HepG2 (cell line): Measurements from ENCODE around the gene PEPD. TPM values are rescaled to one million over a fixed set of nuclear protein-coding genes. Genes with fewer than 3 reads are reported as not detected.

Experiments
- HNRNPL ChIP-seq: fragments of 200-400 bp; formaldehyde crosslinking; IDR thresholded peaks from 2 replicates; pipeline ENCODE4 v1.6.1; 2017; ENCODE audit warnings: mild to moderate bottlenecking, low read depth, low read length
- MIER3 ChIP-seq: IDR thresholded peaks from 2 replicates; pipeline ENCODE4 v1.6.1; 2016; ENCODE audit warnings: missing compliant biosample characterization, borderline replicate concordance
- NFIB ChIP-seq: sonication (generic); formaldehyde crosslinking; IDR thresholded peaks from 2 replicates; pipeline ENCODE4 v1.9.0; 2021; ENCODE audit warnings: missing genetic modification reagents, mild to moderate bottlenecking, borderline replicate concordance
- PHB2 ChIP-seq: fragments of 450-650 bp; IDR thresholded peaks from 2 replicates; pipeline ENCODE4 v1.6.1; 2018; ENCODE audit not compliant: partially characterized antibody
- SP5 ChIP-seq: IDR thresholded peaks from 2 replicates; pipeline ENCODE4 v1.6.1; 2016; ENCODE audit warnings: low read depth, borderline replicate concordance
- THYN1 ChIP-seq: sonication (generic); formaldehyde crosslinking; IDR thresholded peaks from 2 replicates; pipeline ENCODE4 v1.8.1; 2023; ENCODE audit warnings: low read depth, mild to moderate bottlenecking, moderate library complexity, missing genetic modification reagents, borderline replicate concordance
- TP53 ChIP-seq: sonication (generic); formaldehyde crosslinking; conservative IDR thresholded peaks from 2 replicates; pipeline ENCODE4 v1.4.0; 2020; ENCODE audit warnings: missing genetic modification reagents
- WIZ ChIP-seq: sonication (generic); formaldehyde crosslinking; IDR thresholded peaks from 2 replicates; pipeline ENCODE4 v1.5.1; 2020; ENCODE audit warnings: mild to moderate bottlenecking, missing genetic modification reagents
- ZKSCAN1 ChIP-seq: fragments of 150-350 bp; IDR thresholded peaks from 2 replicates; pipeline ENCODE4 v1.6.1; 2014; ENCODE audit warnings: low read length
- ZMYM2 ChIP-seq: sonication (generic); formaldehyde crosslinking; IDR thresholded peaks from 2 replicates; pipeline ENCODE4 v1.8.0; 2022; ENCODE audit warnings: mild to moderate bottlenecking, missing genetic modification reagents
- ZNF501 ChIP-seq: sonication (generic); formaldehyde crosslinking; IDR thresholded peaks from 2 replicates; pipeline ENCODE4 v1.5.1; 2020; ENCODE audit warnings: mild to moderate bottlenecking, moderate library complexity, missing genetic modification reagents
- ZNF564 ChIP-seq: sonication (generic); formaldehyde crosslinking; IDR thresholded peaks from 2 replicates; pipeline ENCODE4 v1.8.1; 2023; ENCODE audit warnings: mild to moderate bottlenecking, missing genetic modification reagents
- ZNF567 ChIP-seq: sonication (generic); formaldehyde crosslinking; IDR thresholded peaks from 2 replicates; pipeline ENCODE4 v1.8.1; 2023; ENCODE audit warnings: mild to moderate bottlenecking, missing genetic modification reagents, borderline replicate concordance
- ZNF816 ChIP-seq: sonication (generic); formaldehyde crosslinking; IDR thresholded peaks from 2 replicates; pipeline ENCODE4 v1.8.0; 2022; ENCODE audit warnings: missing genetic modification reagents, mild to moderate bottlenecking, borderline replicate concordance
- ZSCAN22 ChIP-seq: sonication (generic); formaldehyde crosslinking; IDR thresholded peaks from 2 replicates; pipeline ENCODE4 v1.4.0; 2020; ENCODE audit warnings: mild to moderate bottlenecking, missing genetic modification reagents
- ZZZ3 ChIP-seq: sonication (generic); formaldehyde crosslinking; IDR thresholded peaks from 2 replicates; pipeline ENCODE4 v1.4.0; 2020; ENCODE audit warnings: missing genetic modification reagents, mild to moderate bottlenecking, borderline replicate concordance
- polyA plus RNA-seq, 8 experiments: library from polyadenylated mRNA; depleted of rRNA in 3 of 8; stranded (reverse) in 7 of 8; unstranded in 1 of 8; fragments of >200 nt; fragmentation: Illumina TruSeq in 4 of 8; extraction: Trizol in 4 of 8; gene quantifications; 2 replicates each; pipeline versions ENCODE4 v1.2.1 to v1.2.3, GENCODE V29; 2011 to 2016; ENCODE audit warnings: low read depth in 4 of 8, missing spikeins in 1 of 8, mixed read lengths in 1 of 8; ENCODE audit not compliant: insufficient read depth in 1 of 8
- total RNA-seq, 5 experiments: library from RNA; depleted of rRNA; stranded (reverse); fragments of >200 nt; fragmentation: Illumina TruSeq; extraction: Trizol; gene quantifications; 2 replicates each; pipeline ENCODE4 v1.2.3, GENCODE V29; 2016; ENCODE audit warnings: low read depth in 1 of 5
- TF ChIP-seq, protein P1 (sequence below): sonication (generic); formaldehyde crosslinking; IDR thresholded peaks from 2 replicates; pipeline ENCODE4 v1.4.0; 2020; ENCODE audit warnings: missing genetic modification reagents
- TF ChIP-seq, protein P2 (sequence below): sonication (generic); formaldehyde crosslinking; IDR thresholded peaks from 2 replicates; pipeline ENCODE4 v1.5.0; 2020; ENCODE audit warnings: missing genetic modification reagents, mild to moderate bottlenecking, borderline replicate concordance
- TF ChIP-seq, protein P3 (sequence below): sonication (generic); formaldehyde crosslinking; IDR thresholded peaks from 2 replicates; pipeline ENCODE4 v1.5.0; 2020; ENCODE audit warnings: missing genetic modification reagents
- TF ChIP-seq, protein P4 (sequence below): IDR thresholded peaks from 2 replicates; pipeline ENCODE4 v1.6.1; 2016; ENCODE audit warnings: control low read depth
- TF ChIP-seq, protein P5 (sequence below): sonication (generic); formaldehyde crosslinking; IDR thresholded peaks from 2 replicates; pipeline ENCODE4 v1.4.0; 2020; ENCODE audit warnings: mild to moderate bottlenecking, missing genetic modification reagents

PEPD gene
- total and polyA plus RNA-seq, 2 of the 13 experiments (the other 11 are each of a cell fraction or from before 2014, with no cell fraction given), result 60.7 to 75.1 TPM

DNA sequence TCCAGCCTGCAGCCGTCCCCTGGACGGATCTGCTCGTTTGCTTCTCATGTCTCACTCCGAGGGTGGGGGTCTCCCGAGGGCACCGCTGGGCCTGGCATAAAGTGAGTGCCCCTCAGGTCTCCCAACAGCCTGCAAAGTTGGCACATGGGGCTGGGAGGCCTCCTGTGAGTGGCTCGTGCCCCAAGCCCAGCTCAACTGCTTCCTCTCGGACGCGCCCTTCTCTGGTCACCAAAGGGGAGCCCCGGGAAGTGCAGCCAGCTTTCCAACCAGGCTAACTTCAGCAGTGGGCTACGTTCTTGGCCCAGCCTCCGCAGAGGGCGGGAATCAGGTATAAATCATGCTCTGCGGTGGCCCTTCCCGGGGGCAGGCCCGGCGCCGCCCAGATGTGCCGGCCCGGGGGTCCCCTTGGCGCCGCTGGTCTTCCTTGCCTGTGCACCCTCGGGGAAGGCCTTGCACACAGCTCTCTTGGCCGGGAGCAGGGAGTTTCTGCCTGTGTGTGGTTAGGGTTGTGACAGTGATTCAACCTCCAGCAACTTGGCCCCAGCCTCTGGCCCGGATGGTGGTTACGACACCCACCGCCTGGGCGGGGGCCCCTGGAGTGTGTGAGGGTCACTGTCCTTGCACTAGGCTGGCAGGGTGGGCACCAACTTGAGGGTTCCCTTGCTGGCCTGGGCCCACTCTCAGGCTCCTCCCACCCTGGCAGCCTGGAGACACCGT is 127.4 kb downstream of the PEPD start (continued):
- TF ChIP-seq ZNF816 (CRISPR knock-in tag) (no peak), THYN1 (CRISPR knock-in tag) (no peak), TP53 (no peak), NFIB (no peak), PHB2 (no peak), ZNF567 (no peak), ZSCAN22 (CRISPR knock-in tag) (no peak), ZKSCAN1 (no peak), ZMYM2 (CRISPR knock-in tag) (no peak), HNRNPL (peak; percentile 91), ZZZ3 (CRISPR knock-in tag) (no peak), SP5 (peak; percentile 35; the same call in 1 of the 2 replicates), ZNF501 (no peak), WIZ (CRISPR knock-in tag) (peak; percentile 8; the same call in 1 of the 2 replicates), ZNF564 (CRISPR knock-in tag) (no peak), MIER3 (0 out of 2 replicates have a peak, but pooled peaks have one; percentile 32)
- TF ChIP-seq, protein P1, sequence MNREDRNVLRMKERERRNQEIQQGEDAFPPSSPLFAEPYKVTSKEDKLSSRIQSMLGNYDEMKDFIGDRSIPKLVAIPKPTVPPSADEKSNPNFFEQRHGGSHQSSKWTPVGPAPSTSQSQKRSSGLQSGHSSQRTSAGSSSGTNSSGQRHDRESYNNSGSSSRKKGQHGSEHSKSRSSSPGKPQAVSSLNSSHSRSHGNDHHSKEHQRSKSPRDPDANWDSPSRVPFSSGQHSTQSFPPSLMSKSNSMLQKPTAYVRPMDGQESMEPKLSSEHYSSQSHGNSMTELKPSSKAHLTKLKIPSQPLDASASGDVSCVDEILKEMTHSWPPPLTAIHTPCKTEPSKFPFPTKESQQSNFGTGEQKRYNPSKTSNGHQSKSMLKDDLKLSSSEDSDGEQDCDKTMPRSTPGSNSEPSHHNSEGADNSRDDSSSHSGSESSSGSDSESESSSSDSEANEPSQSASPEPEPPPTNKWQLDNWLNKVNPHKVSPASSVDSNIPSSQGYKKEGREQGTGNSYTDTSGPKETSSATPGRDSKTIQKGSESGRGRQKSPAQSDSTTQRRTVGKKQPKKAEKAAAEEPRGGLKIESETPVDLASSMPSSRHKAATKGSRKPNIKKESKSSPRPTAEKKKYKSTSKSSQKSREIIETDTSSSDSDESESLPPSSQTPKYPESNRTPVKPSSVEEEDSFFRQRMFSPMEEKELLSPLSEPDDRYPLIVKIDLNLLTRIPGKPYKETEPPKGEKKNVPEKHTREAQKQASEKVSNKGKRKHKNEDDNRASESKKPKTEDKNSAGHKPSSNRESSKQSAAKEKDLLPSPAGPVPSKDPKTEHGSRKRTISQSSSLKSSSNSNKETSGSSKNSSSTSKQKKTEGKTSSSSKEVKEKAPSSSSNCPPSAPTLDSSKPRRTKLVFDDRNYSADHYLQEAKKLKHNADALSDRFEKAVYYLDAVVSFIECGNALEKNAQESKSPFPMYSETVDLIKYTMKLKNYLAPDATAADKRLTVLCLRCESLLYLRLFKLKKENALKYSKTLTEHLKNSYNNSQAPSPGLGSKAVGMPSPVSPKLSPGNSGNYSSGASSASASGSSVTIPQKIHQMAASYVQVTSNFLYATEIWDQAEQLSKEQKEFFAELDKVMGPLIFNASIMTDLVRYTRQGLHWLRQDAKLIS (CRISPR knock-in tag), result no peak
- TF ChIP-seq, protein P2, sequence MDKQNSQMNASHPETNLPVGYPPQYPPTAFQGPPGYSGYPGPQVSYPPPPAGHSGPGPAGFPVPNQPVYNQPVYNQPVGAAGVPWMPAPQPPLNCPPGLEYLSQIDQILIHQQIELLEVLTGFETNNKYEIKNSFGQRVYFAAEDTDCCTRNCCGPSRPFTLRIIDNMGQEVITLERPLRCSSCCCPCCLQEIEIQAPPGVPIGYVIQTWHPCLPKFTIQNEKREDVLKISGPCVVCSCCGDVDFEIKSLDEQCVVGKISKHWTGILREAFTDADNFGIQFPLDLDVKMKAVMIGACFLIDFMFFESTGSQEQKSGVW (CRISPR knock-in tag), result no peak
- TF ChIP-seq, protein P3, sequence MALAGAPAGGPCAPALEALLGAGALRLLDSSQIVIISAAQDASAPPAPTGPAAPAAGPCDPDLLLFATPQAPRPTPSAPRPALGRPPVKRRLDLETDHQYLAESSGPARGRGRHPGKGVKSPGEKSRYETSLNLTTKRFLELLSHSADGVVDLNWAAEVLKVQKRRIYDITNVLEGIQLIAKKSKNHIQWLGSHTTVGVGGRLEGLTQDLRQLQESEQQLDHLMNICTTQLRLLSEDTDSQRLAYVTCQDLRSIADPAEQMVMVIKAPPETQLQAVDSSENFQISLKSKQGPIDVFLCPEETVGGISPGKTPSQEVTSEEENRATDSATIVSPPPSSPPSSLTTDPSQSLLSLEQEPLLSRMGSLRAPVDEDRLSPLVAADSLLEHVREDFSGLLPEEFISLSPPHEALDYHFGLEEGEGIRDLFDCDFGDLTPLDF (CRISPR knock-in tag), result 0 out of 2 replicates have a peak, but pooled peaks have one; percentile 39
- TF ChIP-seq, protein P4, sequence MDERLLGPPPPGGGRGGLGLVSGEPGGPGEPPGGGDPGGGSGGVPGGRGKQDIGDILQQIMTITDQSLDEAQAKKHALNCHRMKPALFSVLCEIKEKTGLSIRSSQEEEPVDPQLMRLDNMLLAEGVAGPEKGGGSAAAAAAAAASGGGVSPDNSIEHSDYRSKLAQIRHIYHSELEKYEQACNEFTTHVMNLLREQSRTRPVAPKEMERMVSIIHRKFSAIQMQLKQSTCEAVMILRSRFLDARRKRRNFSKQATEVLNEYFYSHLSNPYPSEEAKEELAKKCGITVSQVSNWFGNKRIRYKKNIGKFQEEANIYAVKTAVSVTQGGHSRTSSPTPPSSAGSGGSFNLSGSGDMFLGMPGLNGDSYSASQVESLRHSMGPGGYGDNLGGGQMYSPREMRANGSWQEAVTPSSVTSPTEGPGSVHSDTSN, result no peak
- TF ChIP-seq, protein P5, sequence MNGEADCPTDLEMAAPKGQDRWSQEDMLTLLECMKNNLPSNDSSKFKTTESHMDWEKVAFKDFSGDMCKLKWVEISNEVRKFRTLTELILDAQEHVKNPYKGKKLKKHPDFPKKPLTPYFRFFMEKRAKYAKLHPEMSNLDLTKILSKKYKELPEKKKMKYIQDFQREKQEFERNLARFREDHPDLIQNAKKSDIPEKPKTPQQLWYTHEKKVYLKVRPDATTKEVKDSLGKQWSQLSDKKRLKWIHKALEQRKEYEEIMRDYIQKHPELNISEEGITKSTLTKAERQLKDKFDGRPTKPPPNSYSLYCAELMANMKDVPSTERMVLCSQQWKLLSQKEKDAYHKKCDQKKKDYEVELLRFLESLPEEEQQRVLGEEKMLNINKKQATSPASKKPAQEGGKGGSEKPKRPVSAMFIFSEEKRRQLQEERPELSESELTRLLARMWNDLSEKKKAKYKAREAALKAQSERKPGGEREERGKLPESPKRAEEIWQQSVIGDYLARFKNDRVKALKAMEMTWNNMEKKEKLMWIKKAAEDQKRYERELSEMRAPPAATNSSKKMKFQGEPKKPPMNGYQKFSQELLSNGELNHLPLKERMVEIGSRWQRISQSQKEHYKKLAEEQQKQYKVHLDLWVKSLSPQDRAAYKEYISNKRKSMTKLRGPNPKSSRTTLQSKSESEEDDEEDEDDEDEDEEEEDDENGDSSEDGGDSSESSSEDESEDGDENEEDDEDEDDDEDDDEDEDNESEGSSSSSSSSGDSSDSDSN (CRISPR knock-in tag), result peak; percentile 40; the same call in 1 of the 2 replicates
